HG02623 (cell line): ENCODE results near the gene PKHD1.

ENCODE experiments used
- ATAC-seq: cut with Tn5 transposase; IDR thresholded peaks from one replicate; pipeline ENCODE4 v1.9.1; 2021; ENCODE audit warnings: moderate library complexity; ENCODE audit not compliant: unreplicated experiment

PKHD1 gene

GRCh38 chr6:51648774-51649173, 438.6 kb downstream of the PKHD1 start:
- ATAC-seq: no peak

DNA sequence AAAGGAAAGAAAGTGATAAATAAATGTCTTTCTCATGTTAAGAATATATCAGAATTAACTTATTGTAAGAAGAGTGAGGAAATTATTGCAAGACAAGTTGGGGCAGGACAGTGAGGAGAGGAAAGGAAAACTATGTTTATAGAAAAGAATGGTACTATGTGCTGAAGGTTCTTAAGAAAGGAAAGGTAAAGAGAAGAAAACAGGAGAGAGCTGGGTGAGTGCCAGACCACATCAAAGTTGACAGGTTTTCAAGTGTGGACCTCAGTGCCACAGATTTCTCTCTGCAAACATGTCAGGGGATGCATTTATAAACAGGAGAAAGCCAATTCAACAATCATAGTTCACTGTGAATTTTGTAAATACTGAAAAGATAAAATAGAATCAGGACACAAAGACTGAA, 439.2 kb downstream of the PKHD1 start:
- ATAC-seq: no peak

DNA sequence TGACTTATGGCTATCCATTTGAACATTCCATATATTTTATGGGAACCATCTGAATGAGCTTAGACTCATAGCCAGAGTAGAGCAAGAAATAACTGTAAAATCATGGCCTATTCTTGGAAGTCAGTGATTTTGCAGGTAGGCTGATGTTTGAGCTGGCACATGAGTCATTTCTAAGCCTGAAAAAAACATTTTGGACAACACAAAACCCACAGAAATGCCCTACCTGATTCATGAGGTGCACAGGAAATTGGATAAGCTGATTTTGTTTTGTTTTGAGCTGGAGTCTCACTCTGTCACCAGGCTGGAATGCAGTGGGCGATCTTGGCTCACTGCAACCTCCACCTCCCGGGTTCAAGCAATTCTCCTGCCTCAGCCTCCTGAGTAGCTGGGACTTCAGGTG, 443.0 kb downstream of the PKHD1 start:
- no peak for ATAC-seq

DNA sequence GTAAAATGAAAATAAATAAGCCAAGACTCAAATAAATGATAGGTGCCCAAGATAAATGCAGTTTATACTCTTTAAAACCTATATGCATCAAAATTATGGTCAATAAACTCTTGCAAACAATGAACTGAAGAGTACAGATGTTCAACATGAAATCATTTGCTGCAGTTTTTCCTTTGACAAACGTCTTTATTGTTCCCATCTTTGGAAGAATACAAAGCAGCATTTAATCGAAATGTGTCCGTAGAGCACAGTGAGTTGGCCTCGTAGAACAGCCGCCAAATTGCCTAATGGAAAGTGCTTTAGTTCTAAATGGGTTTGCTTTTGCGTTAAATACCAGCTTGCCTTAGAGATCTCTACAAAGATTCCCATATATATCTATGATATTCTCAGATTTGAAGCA, 447.4 kb downstream of the PKHD1 start:
- ATAC-seq: no peak

- ATAC-seq: no peak
These were observed 454.0 kb downstream of the PKHD1 start for GRCh38 chr6:51633424-51633823.

DNA sequence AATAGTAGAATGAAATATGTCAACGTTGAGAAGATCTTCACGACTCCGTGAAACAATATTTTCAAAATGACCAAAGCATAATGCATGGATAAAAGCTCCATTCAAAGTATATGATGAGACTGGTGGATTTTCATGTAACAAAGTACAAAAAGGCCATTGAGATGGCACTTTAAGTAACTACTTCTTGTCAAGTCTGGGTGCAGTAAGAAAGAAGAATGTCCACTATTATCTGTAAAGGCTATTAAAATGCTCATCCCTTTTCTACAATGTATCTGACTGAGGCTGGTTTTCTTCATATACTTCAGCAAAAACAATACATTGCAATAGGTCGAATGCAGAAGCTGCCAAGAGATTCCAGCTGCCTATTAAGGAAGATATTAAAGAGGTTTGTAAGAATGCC, 457.4 kb downstream of the PKHD1 start:
- no peak for ATAC-seq

GRCh38 chr6:51626391-51626790, 461.0 kb downstream of the PKHD1 start:
- ATAC-seq: no peak

GRCh38 chr6:51625566-51625965, 461.8 kb downstream of the PKHD1 start:
- no peak for ATAC-seq

- no peak for ATAC-seq
These were observed 466.4 kb downstream of the PKHD1 start for GRCh38 chr6:51620971-51621370.

DNA sequence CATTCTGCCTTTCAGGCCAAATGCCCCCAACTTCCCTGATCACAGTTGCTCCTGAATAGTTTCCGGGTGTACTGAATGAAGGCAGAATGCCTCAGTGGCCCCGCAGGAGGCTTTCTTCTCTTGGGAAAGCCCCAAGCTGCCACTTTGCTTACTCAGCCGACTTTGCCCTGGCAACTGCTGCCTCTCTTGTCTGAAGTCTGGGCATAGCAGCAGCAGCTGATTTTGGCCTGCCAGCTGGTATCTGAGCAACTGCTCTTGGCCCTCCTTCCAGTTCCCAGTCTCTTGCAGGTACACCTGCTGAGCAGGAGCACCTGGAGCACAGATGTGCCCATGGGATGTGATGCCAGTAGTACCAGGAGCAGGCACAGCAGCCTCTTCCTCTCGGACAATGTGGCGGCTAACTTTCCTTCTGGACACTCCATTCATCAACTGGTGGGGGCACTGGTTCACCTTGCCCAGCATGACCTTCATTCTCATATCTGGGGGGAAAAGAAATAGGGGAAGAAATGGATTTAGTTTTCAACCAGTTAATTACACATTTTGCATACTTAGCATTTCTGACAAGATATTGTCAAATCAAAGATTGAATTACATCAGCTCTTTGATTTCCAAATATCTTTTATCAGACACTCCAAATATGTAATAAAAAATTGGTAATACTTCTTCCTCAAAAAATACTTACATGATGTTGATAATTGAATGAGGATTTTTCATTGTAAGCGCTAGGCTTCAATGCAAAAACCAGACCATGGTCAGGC, 468.2 kb downstream of the PKHD1 start:
- ATAC-seq: no peak

DNA sequence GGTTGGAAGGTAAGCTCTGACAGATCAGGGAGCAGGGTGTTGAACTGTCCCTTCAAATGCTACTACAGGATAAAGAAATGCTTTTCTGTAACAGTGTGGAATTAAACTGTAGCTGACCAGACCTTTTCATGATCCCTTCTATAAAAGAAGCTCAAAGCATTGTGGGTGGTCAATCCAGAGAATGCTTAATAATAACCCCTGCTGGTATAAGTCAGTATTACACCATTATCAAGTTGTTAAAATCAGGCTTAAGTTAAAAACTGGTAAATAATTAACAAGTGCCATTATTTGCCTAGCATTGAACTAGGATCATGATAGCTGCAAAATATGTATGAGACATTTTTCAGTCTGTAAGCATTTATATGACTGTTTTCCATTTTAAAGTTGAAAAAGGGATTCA, 468.9 kb downstream of the PKHD1 start:
- ATAC-seq: no peak

GRCh38 chr6:51617751-51618150, 469.7 kb downstream of the PKHD1 start:
- ATAC-seq: no peak

GRCh38 chr6:51616243-51616642, 471.2 kb downstream of the PKHD1 start:
- ATAC-seq: no peak

DNA sequence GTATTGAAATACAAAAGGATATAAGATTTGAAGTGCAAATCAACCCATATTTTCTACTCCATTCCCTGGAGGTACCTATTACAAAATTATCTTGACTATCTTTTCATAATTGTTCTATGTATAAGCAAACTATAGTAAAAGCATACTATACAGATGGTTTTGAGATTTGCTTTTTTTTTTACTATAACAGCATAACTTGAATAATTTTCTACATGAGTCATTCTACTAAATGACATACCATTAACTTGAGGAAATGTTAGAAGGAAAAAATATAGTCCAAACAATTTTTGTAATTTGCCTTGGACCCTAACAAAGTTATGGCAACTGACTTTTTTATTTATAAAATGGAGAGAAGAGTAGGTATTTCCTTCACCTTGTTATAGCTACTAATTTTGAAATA, 472.7 kb downstream of the PKHD1 start:
- no peak for ATAC-seq

DNA sequence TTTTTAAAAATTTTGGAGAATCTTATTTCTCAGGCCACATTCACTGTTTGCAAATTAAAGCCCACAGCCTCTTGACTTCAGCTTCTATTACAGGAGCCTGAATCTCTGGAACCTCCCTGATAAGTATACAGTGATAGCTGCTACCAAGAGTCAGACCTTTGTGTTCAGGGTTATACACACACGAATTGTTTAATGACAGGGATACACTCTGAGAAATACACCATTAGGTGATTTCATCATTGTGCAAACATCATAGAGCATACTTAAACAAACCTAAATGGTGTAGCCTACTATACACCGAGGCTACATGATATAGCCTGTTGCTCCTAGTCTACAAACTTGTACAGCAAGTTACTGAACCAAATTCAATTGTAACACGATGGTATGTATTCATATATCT, 473.9 kb downstream of the PKHD1 start:
- ATAC-seq: no peak

DNA sequence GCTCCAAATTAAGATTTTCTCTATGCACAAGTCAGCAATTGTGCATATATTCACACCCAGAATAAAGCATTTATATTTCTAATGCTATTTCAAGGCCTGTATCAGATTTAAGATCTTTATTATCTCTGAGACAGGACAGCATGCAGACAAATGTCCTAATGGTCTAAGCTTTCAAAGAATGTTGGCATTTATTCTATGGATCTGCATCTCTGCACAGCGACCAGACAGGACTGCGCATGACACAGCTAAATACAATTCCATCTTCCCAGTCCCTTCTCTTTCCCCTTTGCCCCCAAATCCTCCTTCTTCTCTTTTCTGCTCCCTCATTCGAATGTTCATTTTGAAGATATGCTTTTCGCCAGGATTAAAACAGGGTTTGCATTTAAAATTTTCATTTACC, 478.5 kb downstream of the PKHD1 start:
- ATAC-seq: no peak

DNA sequence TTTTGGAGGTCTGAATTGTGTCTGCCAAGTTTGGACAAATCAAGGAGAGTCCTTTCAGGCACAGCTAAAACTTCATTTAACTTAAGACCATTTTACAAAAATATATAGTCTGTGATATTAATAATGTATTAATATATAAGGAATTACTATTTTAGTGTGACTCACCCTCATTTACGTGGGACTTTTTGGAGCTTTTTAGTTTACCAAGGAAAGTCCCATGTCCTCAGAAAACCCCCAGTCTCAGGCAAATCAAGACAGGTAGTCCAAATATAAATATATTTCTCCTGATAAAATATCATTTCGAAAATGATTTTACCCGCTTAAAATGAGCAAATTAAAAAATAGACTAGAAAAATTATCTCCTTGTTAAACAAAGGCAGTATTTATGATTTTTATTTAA, 479.0 kb downstream of the PKHD1 start:
- no peak for ATAC-seq

GRCh38 chr6:51600514-51600913, 486.9 kb downstream of the PKHD1 start:
- no peak for ATAC-seq

- no peak for ATAC-seq
These were observed 489.2 kb downstream of the PKHD1 start for GRCh38 chr6:51598171-51598570.

GRCh38 chr6:51594981-51595380, 492.4 kb downstream of the PKHD1 start:
- no peak for ATAC-seq

GRCh38 chr6:51585264-51585663, 502.1 kb downstream of the PKHD1 start:
- no peak for ATAC-seq

- no peak for ATAC-seq
These were observed 503.2 kb downstream of the PKHD1 start for GRCh38 chr6:51584163-51584562.

- ATAC-seq: no peak
These were observed 508.4 kb downstream of the PKHD1 start for GRCh38 chr6:51578994-51579393.
